ENCODE results near the gene COL11A2. TPM values are rescaled to one million over a fixed set of nuclear protein-coding genes. Genes with fewer than 3 reads are reported as not detected.

Gene COL11A2
- total RNA-seq, 1 donor = 0.63 TPM

GRCh38 chr6:33173535-33174180 is 18.6 kb downstream of the COL11A2 start:
- H3K27me3 ChIP-seq (ENCODE audit: insufficient read depth, low read length) = no peaks in the 10 kb centered on the region
- no peaks in the 10 kb centered on the region for H3K9me3 ChIP-seq (ENCODE audit: low read depth, low read length)
- H3K4me3 ChIP-seq (ENCODE audit: low read length) = no peak overlapping the region
- no peaks in the 10 kb centered on the region for H3K4me1 ChIP-seq (ENCODE audit: insufficient read depth, low read length)

GRCh38 chr6:33172688-33173534 is 19.4 kb downstream of the COL11A2 start:
- Histone ChIP-seq H3K4me3 (ENCODE audit: low read length) (no peak overlapping the region), H3K9me3 (ENCODE audit: low read depth, low read length) (no peaks in the 10 kb centered on the region), H3K27me3 (ENCODE audit: insufficient read depth, low read length) (no peaks in the 10 kb centered on the region), H3K4me1 (ENCODE audit: insufficient read depth, low read length) (no peaks in the 10 kb centered on the region)

- Histone ChIP-seq H3K9me3 (ENCODE audit: low read depth, low read length) (no peaks in the 10 kb centered on the region), H3K4me1 (ENCODE audit: insufficient read depth, low read length) (no peaks in the 10 kb centered on the region), H3K27me3 (ENCODE audit: insufficient read depth, low read length) (no peaks in the 10 kb centered on the region), H3K4me3 (ENCODE audit: low read length) (no peak overlapping the region)
Measured at GRCh38 chr6:33171880-33172687, 20.2 kb downstream of the COL11A2 start.

GRCh38 chr6:33171016-33171879 is 21.0 kb downstream of the COL11A2 start:
- H3K4me1 ChIP-seq (ENCODE audit: insufficient read depth, low read length) = no peaks in the 10 kb centered on the region
- H3K4me3 ChIP-seq (ENCODE audit: low read length) = no peak overlapping the region
- no peaks in the 10 kb centered on the region for H3K27me3 ChIP-seq (ENCODE audit: insufficient read depth, low read length)
- H3K9me3 ChIP-seq (ENCODE audit: low read depth, low read length) = no peaks in the 10 kb centered on the region

GRCh38 chr6:33170176-33171015 is 21.9 kb downstream of the COL11A2 start:
- no peaks in the 10 kb centered on the region for H3K27me3 ChIP-seq (ENCODE audit: insufficient read depth, low read length)
- H3K9me3 ChIP-seq (ENCODE audit: low read depth, low read length) = no peaks in the 10 kb centered on the region
- H3K4me3 ChIP-seq (ENCODE audit: low read length) = no peak overlapping the region
- H3K4me1 ChIP-seq (ENCODE audit: insufficient read depth, low read length) = no peaks in the 10 kb centered on the region

GRCh38 chr6:33169291-33170175 is 22.7 kb downstream of the COL11A2 start:
- H3K4me1 ChIP-seq (ENCODE audit: insufficient read depth, low read length) = no peaks in the 10 kb centered on the region
- H3K27me3 ChIP-seq (ENCODE audit: insufficient read depth, low read length) = no peaks in the 10 kb centered on the region
- no peak overlapping the region for H3K4me3 ChIP-seq (ENCODE audit: low read length)
- H3K9me3 ChIP-seq (ENCODE audit: low read depth, low read length) = no peaks in the 10 kb centered on the region

- Histone ChIP-seq H3K27me3 (ENCODE audit: insufficient read depth, low read length) (no peaks in the 10 kb centered on the region), H3K9me3 (ENCODE audit: low read depth, low read length) (no peaks in the 10 kb centered on the region), H3K4me1 (ENCODE audit: insufficient read depth, low read length) (no peaks in the 10 kb centered on the region), H3K4me3 (ENCODE audit: low read length) (no peak overlapping the region)
Measured at GRCh38 chr6:33168639-33169038, 23.6 kb downstream of the COL11A2 start.

- Histone ChIP-seq H3K27me3 (ENCODE audit: insufficient read depth, low read length) (no peaks in the 10 kb centered on the region), H3K9me3 (ENCODE audit: low read depth, low read length) (no peaks in the 10 kb centered on the region), H3K4me1 (ENCODE audit: insufficient read depth, low read length) (no peaks in the 10 kb centered on the region), H3K4me3 (ENCODE audit: low read length) (no peak overlapping the region)
Measured at GRCh38 chr6:33168284-33168601, 24.0 kb downstream of the COL11A2 start.

GRCh38 chr6:33167374-33168283 is 24.6 kb downstream of the COL11A2 start:
- Histone ChIP-seq H3K4me1 (ENCODE audit: insufficient read depth, low read length) (no peaks in the 10 kb centered on the region), H3K9me3 (ENCODE audit: low read depth, low read length) (no peaks in the 10 kb centered on the region), H3K27me3 (ENCODE audit: insufficient read depth, low read length) (no peaks in the 10 kb centered on the region), H3K4me3 (ENCODE audit: low read length) (no peak overlapping the region)

- peaks cover 3% of the 10 kb centered on the region for H3K4me1 ChIP-seq (ENCODE audit: insufficient read depth, low read length)
- no peaks in the 10 kb centered on the region for H3K27me3 ChIP-seq (ENCODE audit: insufficient read depth, low read length)
- no peak overlapping the region for H3K4me3 ChIP-seq (ENCODE audit: low read length)
- no peaks in the 10 kb centered on the region for H3K9me3 ChIP-seq (ENCODE audit: low read depth, low read length)
Measured at GRCh38 chr6:33166811-33167210, 25.5 kb downstream of the COL11A2 start.

- no peaks in the 10 kb centered on the region for H3K9me3 ChIP-seq (ENCODE audit: low read depth, low read length)
- H3K4me1 ChIP-seq (ENCODE audit: insufficient read depth, low read length) = peaks cover 6% of the 10 kb centered on the region
- no peak overlapping the region for H3K4me3 ChIP-seq (ENCODE audit: low read length)
- no peaks in the 10 kb centered on the region for H3K27me3 ChIP-seq (ENCODE audit: insufficient read depth, low read length)
Measured at GRCh38 chr6:33166363-33166762, 25.9 kb downstream of the COL11A2 start.

- H3K4me1 ChIP-seq (ENCODE audit: insufficient read depth, low read length) = peaks cover 13% of the 10 kb centered on the region
- no peak overlapping the region for H3K4me3 ChIP-seq (ENCODE audit: low read length)
- H3K9me3 ChIP-seq (ENCODE audit: low read depth, low read length) = no peaks in the 10 kb centered on the region
- H3K27me3 ChIP-seq (ENCODE audit: insufficient read depth, low read length) = no peaks in the 10 kb centered on the region
Measured at GRCh38 chr6:33165581-33166258, 26.5 kb downstream of the COL11A2 start.
